Activated naive CD8-positive, alpha-beta T cell treated with anti-CD3 and anti-CD28 coated beads, Interleukin-2, amount 10 ng/mL, durations not matched to agents 7 days and 5 days (primary cell): ENCODE measurements around the gene SHCBP1. TPM values are rescaled to one million over a fixed set of nuclear protein-coding genes. Genes with fewer than 3 reads are reported as not detected.
"Not testable (repeated sequence)": the region's sequence is repeated elsewhere in the genome, so short reads cannot be mapped to it uniquely, and the experiment has no call there.

Experiments used
- ATAC-seq: fragments of 150-1000 bp; cut with Tn5 transposase; one replicate; pipeline ENCODE4 v1.10.0; 2021; ENCODE audit warnings: low read depth, moderate library complexity
- POLR2A ChIA-PET: fragments of 350-600 bp; sonication (Branson Sonifier 250); formaldehyde crosslinking; loops from one replicate; lab custom pipeline; 2021; ENCODE audit warnings: antibody characterized with exemption; lab: Charles Lee
- DNase-seq: peaks from one replicate; pipeline ENCODE4 v3.0.0; 2021
- H3K27ac Mint-ChIP-seq: one replicate; pipeline ENCODE4 v1.8.0; 2022; ENCODE audit warnings: mild to moderate bottlenecking, mixed read lengths
- H3K27me3 Mint-ChIP-seq: one replicate; pipeline ENCODE4 v1.8.0; 2022; ENCODE audit warnings: mild to moderate bottlenecking, moderate library complexity, mixed read lengths
- H3K36me3 Mint-ChIP-seq: one replicate; pipeline ENCODE4 v1.8.0; 2021; ENCODE audit warnings: mild to moderate bottlenecking, mixed read lengths
- H3K4me1 Mint-ChIP-seq: one replicate; pipeline ENCODE4 v1.8.0; 2021; ENCODE audit warnings: mixed read lengths
- H3K4me3 Mint-ChIP-seq: one replicate; pipeline ENCODE4 v1.8.0; 2022; ENCODE audit warnings: mild to moderate bottlenecking, moderate library complexity, mixed read lengths
- H3K9me3 Mint-ChIP-seq: one replicate; pipeline ENCODE4 v1.8.0; 2021; ENCODE audit warnings: mixed read lengths
- total RNA-seq, 2 experiments: library from RNA; stranded (reverse); gene quantifications; one replicate each; pipeline ENCODE4 v1.2.3, GENCODE V29; 2021

Gene SHCBP1
- total RNA-seq, 2 experiments from 2014 or later = 29.2 to 33.0 TPM

DNA sequence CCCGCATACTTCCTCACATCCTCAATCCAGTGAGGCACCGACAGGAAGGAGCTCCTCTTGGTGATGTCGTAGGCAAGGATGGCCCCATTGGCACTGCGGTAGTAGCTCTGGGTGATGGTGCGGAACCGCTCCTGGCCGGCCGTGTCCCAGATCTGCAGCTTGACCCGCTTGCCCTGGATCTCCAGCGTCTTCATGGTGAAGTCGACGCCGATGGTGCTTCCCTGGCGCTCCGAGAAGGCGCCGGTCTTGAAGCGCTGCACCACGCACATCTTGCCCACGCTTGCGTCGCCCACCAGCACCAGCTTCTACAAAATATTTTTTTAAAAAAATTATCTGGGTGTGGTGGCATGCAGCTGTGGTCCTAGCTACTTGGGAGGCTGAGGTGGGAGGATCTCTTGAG is 5.5 kb upstream of the SHCBP1 start:
- H3K27ac Mint-ChIP-seq, H3K4me1 Mint-ChIP-seq, H3K9me3 Mint-ChIP-seq, H3K27me3 Mint-ChIP-seq, POLR2A ChIA-PET, DNase-seq, ATAC-seq, H3K4me3 Mint-ChIP-seq, H3K36me3 Mint-ChIP-seq: not testable (repeated sequence)

DNA sequence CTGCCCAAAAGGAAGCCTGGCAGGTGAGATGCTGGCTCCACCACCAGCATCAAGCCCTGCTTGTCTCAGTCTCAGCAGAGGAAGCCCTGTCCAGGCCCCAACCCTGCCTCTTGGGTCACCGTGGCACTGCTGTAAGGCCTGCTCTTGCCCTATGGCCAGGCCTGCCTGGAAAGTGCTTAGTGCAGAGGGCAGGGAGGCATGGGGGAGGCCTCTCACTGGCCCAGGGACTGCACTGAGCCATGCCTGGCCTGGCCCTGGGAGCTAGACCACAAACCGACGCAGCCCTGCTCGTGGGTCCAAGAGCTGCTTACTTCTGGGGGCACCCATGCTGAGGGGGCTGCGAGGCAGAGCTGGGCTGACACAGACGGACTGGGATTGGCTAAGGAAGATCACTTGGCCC is 3.7 kb upstream of the SHCBP1 start:
- H3K27me3 Mint-ChIP-seq, ATAC-seq, POLR2A ChIA-PET: not testable (repeated sequence)

DNA sequence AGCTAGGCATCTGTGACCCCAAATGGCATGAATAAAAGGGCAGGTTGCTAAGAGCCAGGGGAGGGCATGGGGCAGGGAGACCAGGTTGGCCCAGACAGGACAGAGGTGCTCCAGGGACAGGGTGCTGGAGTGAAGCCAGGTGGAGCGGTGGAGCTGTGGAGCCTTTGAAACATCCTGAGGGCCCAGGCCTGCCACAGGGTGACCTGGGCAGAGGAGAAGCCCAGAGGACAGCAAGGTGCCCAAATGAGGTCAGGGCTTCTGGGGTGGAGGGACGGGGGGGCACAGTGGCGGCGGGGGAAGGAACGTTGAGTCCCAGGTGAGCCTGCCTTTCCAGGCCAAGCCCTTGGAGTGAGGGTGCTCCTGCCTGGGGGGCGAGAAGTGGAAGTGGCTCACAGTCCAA is 2.5 kb upstream of the SHCBP1 start:
- H3K4me3 Mint-ChIP-seq, DNase-seq, POLR2A ChIA-PET, ATAC-seq, H3K27me3 Mint-ChIP-seq, H3K27ac Mint-ChIP-seq, H3K9me3 Mint-ChIP-seq: not testable (repeated sequence)
- H3K4me1 Mint-ChIP-seq = peaks cover 17% of the 10 kb centered on the region
- H3K36me3 Mint-ChIP-seq = peaks cover 11% of the 10 kb centered on the region

More for the DNA sequence above, 3.7 kb upstream of the SHCBP1 start:
- not testable (repeated sequence) for H3K9me3 Mint-ChIP-seq, H3K27ac Mint-ChIP-seq, H3K36me3 Mint-ChIP-seq, DNase-seq, H3K4me3 Mint-ChIP-seq
- peaks cover 12% of the 10 kb centered on the region for H3K4me1 Mint-ChIP-seq

DNA sequence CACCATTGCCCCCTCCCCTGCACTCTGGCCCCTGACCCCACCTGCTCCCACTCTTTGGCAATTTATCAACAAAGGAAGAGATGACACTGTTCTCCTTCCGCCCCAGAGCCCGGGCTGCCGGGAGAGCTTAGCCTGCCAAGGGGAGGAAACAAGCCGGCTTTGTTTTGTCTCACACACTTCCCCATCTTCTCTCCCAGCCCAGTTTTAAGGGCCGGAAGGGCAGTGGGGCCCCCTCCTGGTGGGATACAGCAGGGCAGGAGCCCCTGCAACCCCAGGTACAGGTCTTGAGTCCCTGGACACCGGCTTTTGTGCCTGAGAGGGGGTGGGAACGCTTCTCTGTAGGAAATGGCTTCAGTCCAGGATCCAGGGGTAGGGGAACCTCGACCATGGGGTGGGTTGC is 2.1 kb upstream of the SHCBP1 start:
- H3K4me1 Mint-ChIP-seq = peaks cover 17% of the 10 kb centered on the region
- peaks cover 15% of the 10 kb centered on the region for H3K36me3 Mint-ChIP-seq
- ATAC-seq, H3K9me3 Mint-ChIP-seq, POLR2A ChIA-PET, H3K27me3 Mint-ChIP-seq, H3K27ac Mint-ChIP-seq, H3K4me3 Mint-ChIP-seq, DNase-seq: not testable (repeated sequence)

DNA sequence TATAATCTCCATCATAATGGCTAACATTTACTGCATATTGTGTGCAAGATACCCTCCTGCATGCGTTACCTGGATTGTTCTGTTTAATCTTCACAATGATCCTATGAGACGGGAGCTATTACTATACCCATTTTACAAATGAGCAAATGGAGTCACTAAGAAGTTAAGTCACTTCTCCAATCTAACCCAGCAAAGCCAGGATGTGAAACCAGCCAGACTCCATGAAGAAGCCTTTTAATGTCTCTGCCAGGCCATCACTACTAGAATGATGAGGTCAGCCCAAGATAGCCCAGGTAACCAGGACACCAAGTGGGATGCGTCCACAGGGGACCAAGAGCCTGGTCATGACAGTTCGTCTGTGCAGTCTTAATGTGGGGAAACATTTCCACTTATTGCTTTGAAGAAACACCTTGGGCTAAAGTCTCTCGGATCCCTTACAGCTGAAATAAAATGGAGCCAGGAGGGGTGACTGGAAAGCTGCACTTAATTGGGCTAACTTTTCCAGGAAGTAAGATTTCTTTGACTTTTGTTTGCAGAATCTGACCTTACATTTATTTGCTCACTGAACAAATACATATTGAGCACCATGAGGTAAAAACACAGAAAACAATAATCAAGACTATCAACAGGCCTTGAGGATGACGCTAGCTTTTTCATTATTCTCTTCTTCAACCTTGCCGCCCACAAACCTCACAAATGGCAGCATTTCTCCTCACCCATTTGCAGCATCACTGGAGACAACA is 926 bp upstream of the SHCBP1 start:
- Mint-ChIP-seq H3K4me1 (peaks cover 19% of the 10 kb centered on the region), H3K27ac (peak overlapping the region; percentile 96), H3K36me3 (peaks cover 22% of the 10 kb centered on the region), H3K9me3 (no peaks in the 10 kb centered on the region), H3K27me3 (no peaks in the 10 kb centered on the region), H3K4me3 (peak overlapping the region; percentile 97)
- ATAC-seq = no peak
- POLR2A ChIA-PET = interaction anchor here (1.6 kb wide), 1 partner anchor 8 kb away, joined by 6 read pairs; no protein-coding TSS in a partner anchor
- DNase-seq = no peak

DNA sequence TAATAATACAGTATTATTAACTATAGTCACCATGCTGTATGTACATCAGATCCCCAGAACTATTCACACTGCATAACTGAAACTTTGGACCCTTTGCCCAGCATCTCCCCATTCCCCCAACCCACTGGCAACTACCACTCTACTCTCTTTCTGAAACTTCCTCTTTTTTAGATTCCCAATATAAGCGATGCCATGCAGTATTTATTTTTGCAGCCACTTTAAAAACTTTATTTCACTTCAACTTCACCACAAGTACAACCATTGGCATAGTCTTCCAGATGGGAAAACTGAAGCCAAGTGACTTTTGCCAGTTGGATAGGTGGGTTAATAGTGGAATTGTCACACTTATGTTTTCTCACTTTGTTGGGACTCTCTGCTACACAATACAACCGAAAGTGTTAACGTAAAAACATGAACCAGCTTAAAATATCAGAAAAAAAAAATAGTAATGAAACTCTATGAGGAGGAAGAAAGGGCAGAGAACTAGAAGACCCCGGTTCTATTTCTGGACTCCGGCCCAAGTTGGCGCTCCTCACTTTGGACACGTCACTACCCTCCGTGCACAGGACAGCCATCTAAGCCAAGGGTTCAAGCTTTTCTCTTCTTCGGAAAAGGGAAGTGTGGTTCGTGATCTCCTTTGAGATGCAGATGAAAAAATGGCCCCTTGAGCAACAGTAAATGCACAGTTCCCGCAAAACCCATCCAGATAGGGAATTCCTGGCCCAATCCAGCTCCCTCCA is 743 bp downstream of the SHCBP1 start:
- Mint-ChIP-seq H3K27ac (peak overlapping the region; percentile 96), H3K27me3 (no peaks in the 10 kb centered on the region), H3K4me3 (peak overlapping the region; percentile 97), H3K4me1 (peaks cover 19% of the 10 kb centered on the region), H3K9me3 (no peaks in the 10 kb centered on the region), H3K36me3 (peaks cover 32% of the 10 kb centered on the region)
- DNase-seq = no peak
- POLR2A ChIA-PET = interaction anchor here (0.5 to 1.6 kb wide), 7 partner anchors 10 to 352 kb away, joined by 3 to 6 read pairs (median 4); no protein-coding TSS in a partner anchor
- ATAC-seq = peak; percentile 6

DNA sequence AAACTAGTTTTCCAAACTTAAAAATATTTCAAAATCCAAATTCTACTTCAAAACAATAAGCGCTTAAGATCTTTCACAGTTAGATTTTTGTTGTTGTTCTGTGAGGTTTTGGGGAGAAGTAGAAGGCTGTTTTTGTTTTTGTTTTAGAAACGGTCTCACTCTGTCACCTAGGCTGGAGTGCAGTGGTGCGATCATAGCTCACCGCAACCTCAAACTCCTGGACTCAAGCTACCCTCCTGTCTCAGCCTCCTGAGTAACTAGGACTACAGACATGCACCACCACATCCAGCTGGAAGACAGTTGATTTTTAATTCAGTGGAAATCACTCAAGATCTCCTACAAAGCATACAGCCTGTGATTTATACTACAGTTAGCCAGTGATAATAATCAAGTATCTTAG is 2.7 kb downstream of the SHCBP1 start:
- Mint-ChIP-seq H3K9me3 (no peaks in the 10 kb centered on the region), H3K27ac (no peak overlapping the region), H3K36me3 (peaks cover 39% of the 10 kb centered on the region), H3K4me3 (no peak overlapping the region), H3K27me3 (no peaks in the 10 kb centered on the region), H3K4me1 (peaks cover 19% of the 10 kb centered on the region)
- DNase-seq (no peak), ATAC-seq (no peak)
- POLR2A ChIA-PET = no interaction called here

DNA sequence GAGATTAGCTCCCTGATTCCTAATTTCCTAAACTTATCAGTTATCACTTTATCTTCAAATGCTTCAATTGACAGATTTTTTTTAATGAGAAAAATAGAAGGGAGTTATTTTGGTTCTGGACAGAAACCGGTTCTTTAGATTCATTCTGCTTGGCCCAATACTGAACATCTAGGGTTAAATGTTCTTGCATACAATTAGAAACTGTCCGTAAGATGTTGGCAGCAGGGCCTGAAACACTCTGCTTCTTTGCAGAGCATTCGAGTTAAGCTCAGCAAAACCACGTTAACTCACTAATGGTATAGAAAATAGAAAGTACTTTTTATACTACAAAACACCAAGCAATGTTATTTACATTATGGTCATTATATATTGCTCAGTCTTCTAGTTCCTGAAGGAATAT is 7.2 kb downstream of the SHCBP1 start:
- Mint-ChIP-seq H3K27ac (no peak overlapping the region), H3K4me1 (peaks cover 4% of the 10 kb centered on the region), H3K9me3 (no peaks in the 10 kb centered on the region), H3K36me3 (peaks cover 38% of the 10 kb centered on the region), H3K27me3 (no peaks in the 10 kb centered on the region), H3K4me3 (no peak overlapping the region)
- DNase-seq (no peak), ATAC-seq (no peak)
- POLR2A ChIA-PET = no interaction called here

DNA sequence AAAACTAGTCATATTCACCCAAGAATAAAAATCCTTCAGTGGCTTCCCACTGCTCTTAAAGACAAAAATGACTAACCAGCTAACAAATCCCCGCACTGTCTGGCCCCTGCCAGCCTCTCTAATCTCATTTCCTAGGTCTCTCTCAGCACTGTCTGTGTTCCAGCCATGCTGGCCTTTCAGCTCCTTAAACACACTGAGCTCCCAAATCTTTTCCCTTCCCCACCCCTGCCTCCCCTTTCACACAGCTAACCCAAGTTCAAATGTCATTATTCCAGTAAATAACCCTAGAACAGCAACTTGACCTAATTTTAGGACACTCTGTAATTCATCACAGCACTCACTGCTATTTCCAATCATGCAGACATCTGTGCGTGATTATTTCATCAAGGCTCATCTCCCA is 7.8 kb downstream of the SHCBP1 start:
- POLR2A ChIA-PET = no interaction called here
- H3K4me1 Mint-ChIP-seq = peaks cover 3% of the 10 kb centered on the region
- no peak overlapping the region for H3K27ac Mint-ChIP-seq
- H3K4me3 Mint-ChIP-seq = no peak overlapping the region
- H3K36me3 Mint-ChIP-seq = peaks cover 33% of the 10 kb centered on the region
- no peak for ATAC-seq
- H3K9me3 Mint-ChIP-seq = no peaks in the 10 kb centered on the region
- DNase-seq = no peak
- no peaks in the 10 kb centered on the region for H3K27me3 Mint-ChIP-seq

DNA sequence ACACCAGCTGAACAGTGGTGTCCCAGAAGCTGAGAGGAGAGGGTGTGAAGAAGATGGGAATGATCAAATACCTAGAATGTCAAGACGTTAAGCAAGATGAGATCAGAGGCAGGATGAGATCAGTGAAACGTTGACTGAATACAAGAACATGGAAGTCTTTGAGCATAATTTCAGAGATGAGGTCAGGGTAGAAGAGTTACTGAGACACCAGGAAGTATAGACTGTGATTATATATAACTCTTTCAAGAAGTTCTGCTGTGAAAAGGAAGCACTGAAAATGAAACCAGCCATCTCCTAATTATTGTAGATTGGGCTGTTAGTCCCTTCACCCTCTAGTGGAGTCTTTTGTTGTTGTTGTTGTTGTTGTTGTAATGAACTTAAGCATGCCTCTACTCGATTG is 9.1 kb downstream of the SHCBP1 start:
- ATAC-seq = no peak
- H3K27ac Mint-ChIP-seq = no peak overlapping the region
- POLR2A ChIA-PET = no interaction called here

DNA sequence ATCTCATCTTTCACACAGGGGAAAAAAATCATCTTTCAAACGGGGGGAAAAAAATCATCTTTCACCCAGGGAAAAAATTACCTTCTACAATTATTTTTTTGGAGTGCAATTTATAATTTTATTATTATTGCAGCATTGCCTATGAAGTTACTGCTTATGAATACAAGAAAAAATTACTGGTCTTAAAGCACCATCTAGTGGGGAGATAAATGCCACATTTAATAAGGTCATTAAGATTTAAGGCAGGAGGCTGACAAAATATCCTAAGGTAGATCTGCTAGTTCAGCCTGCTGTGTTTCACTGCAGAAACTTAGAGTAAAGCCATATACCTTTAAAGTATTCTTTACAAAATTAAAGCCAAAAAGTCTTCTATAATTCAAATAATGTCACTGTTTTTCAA is 13.7 kb downstream of the SHCBP1 start:
- H3K4me1 Mint-ChIP-seq = no peaks in the 10 kb centered on the region
- H3K27ac Mint-ChIP-seq = no peak overlapping the region
- no peak overlapping the region for H3K4me3 Mint-ChIP-seq
- no peaks in the 10 kb centered on the region for H3K9me3 Mint-ChIP-seq
- H3K27me3 Mint-ChIP-seq = no peaks in the 10 kb centered on the region
- DNase-seq = no peak
- POLR2A ChIA-PET = no interaction called here
- H3K36me3 Mint-ChIP-seq = peaks cover 29% of the 10 kb centered on the region
- no peak for ATAC-seq

More for the DNA sequence above, 9.1 kb downstream of the SHCBP1 start:
- Mint-ChIP-seq H3K27me3 (no peaks in the 10 kb centered on the region), H3K36me3 (peaks cover 31% of the 10 kb centered on the region), H3K4me3 (no peak overlapping the region), H3K4me1 (no peaks in the 10 kb centered on the region), H3K9me3 (no peaks in the 10 kb centered on the region)
- DNase-seq = no peak

DNA sequence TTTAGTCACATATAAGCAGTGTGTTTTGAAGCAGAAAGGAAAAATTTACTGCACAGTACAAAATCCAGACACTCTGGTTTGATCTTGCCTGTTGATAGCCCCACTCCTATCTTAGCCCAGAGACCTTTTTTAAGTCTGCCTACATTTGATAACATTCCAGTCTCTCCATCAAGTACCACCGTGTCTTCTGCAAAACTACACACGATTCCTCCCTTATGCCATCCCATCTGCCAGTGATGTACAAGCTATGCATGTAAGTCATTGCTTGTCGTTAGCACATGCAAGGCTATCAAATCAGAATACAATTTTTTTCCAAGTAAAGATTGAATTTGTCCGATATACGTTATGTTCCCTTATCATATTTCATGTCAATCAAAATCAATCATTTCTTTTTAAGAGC is 14.9 kb downstream of the SHCBP1 start:
- no peak overlapping the region for H3K27ac Mint-ChIP-seq
- POLR2A ChIA-PET = interaction anchor here (0.8 kb wide), 1 partner anchor 11 kb away, joined by 3 read pairs; no protein-coding TSS in a partner anchor
- no peaks in the 10 kb centered on the region for H3K4me1 Mint-ChIP-seq
- peaks cover 41% of the 10 kb centered on the region for H3K36me3 Mint-ChIP-seq
- DNase-seq = no peak
- H3K4me3 Mint-ChIP-seq = no peak overlapping the region
- H3K9me3 Mint-ChIP-seq = no peaks in the 10 kb centered on the region
- ATAC-seq = no peak
- no peaks in the 10 kb centered on the region for H3K27me3 Mint-ChIP-seq

DNA sequence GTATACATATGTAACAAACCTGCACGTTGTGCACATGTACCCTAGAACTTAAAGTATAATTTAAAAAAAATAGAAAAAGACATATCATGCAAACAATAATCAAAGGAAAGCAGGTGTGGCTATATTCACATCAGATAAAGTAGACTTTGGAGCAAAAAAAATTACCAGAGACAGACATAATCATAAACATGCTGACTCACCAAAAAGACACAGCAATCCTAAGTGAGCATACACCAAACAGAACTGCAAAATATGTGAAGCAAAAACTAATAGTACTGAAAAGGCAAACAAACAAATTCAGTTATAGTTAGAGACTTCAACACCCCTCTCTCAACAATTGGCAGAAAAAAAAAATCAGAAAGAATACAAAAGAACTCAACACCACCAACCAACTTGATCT is 29.9 kb downstream of the SHCBP1 start:
- peaks cover 17% of the 10 kb centered on the region for H3K9me3 Mint-ChIP-seq
- POLR2A ChIA-PET = no interaction called here
- peaks cover 5% of the 10 kb centered on the region for H3K4me1 Mint-ChIP-seq
- H3K27ac Mint-ChIP-seq = no peak overlapping the region
- peaks cover 78% of the 10 kb centered on the region for H3K36me3 Mint-ChIP-seq
- no peak for DNase-seq
- no peaks in the 10 kb centered on the region for H3K27me3 Mint-ChIP-seq
- ATAC-seq = no peak
- no peak overlapping the region for H3K4me3 Mint-ChIP-seq
